TTC549 (cell line): ENCODE measurements around the gene PTP4A2.

Source experiments
- FAIRE-seq: peaks from 2 replicates; lab custom pipeline; 2012; peaks lifted over from hg19 to GRCh38; lab: Jason Lieb, UNC

The PTP4A2 gene

GRCh38 chr1:31885851-31886250 lies 52.3 kb downstream of the PTP4A2 start:
- FAIRE-seq, result no peak

GRCh38 chr1:31883357-31883942 lies 54.7 kb downstream of the PTP4A2 start:
- no peak for FAIRE-seq

GRCh38 chr1:31881688-31882000 lies 56.5 kb downstream of the PTP4A2 start:
- FAIRE-seq, result no peak

GRCh38 chr1:31880957-31881687 lies 57.0 kb downstream of the PTP4A2 start:
- no peak for FAIRE-seq

GRCh38 chr1:31879981-31880608 lies 58.1 kb downstream of the PTP4A2 start:
- no peak for FAIRE-seq

- no peak for FAIRE-seq
Measured at GRCh38 chr1:31878058-31878457, 60.1 kb downstream of the PTP4A2 start.

GRCh38 chr1:31877544-31877943 lies 60.6 kb downstream of the PTP4A2 start:
- no peak for FAIRE-seq

GRCh38 chr1:31875636-31876236 lies 62.4 kb downstream of the PTP4A2 start:
- no peak for FAIRE-seq

GRCh38 chr1:31874942-31875341 lies 63.2 kb downstream of the PTP4A2 start:
- FAIRE-seq, result no peak

- FAIRE-seq, result no peak
Measured at GRCh38 chr1:31872658-31873636, 65.2 kb downstream of the PTP4A2 start.

GRCh38 chr1:31871703-31872102 lies 66.5 kb downstream of the PTP4A2 start:
- FAIRE-seq, result no peak

- no peak for FAIRE-seq
Measured at GRCh38 chr1:31870086-31870736, 68.0 kb downstream of the PTP4A2 start.

GRCh38 chr1:31869449-31869848 lies 68.7 kb downstream of the PTP4A2 start:
- FAIRE-seq, result no peak

GRCh38 chr1:31868862-31869261 lies 69.3 kb downstream of the PTP4A2 start:
- FAIRE-seq, result no peak

GRCh38 chr1:31867546-31867945 lies 70.6 kb downstream of the PTP4A2 start:
- FAIRE-seq, result no peak

GRCh38 chr1:31866450-31867032 lies 71.6 kb downstream of the PTP4A2 start:
- no peak for FAIRE-seq

GRCh38 chr1:31865728-31866449 lies 72.3 kb downstream of the PTP4A2 start:
- no peak for FAIRE-seq

- no peak for FAIRE-seq
Measured at GRCh38 chr1:31862071-31862470, 76.1 kb downstream of the PTP4A2 start.

GRCh38 chr1:31861346-31861745 lies 76.8 kb downstream of the PTP4A2 start:
- FAIRE-seq, result no peak

GRCh38 chr1:31860581-31860980 lies 77.6 kb downstream of the PTP4A2 start:
- FAIRE-seq, result no peak

- FAIRE-seq, result no peak
Measured at GRCh38 chr1:31859719-31860118, 78.4 kb downstream of the PTP4A2 start.
